Muscle of leg (tissue), 11 donors: ENCODE results near the gene EFNA5. TPM values are rescaled to one million over a fixed set of nuclear protein-coding genes. Genes with fewer than 3 reads are reported as not detected.

Source experiments
- DNase-seq: peaks from one replicate; pipeline ENCODE4 v3.0.0; 2013
- H3K27ac ChIP-seq: one replicate; pipeline ENCODE4 v1.5.1; 2013; ENCODE audit warnings: mild to moderate bottlenecking, low read length, control low read depth
- H3K27me3 ChIP-seq: one replicate; pipeline ENCODE4 v1.6.1; 2013; ENCODE audit warnings: low read length; ENCODE audit not compliant: control insufficient read depth, insufficient read depth
- H3K36me3 ChIP-seq: one replicate; pipeline ENCODE4 v1.6.1; 2013; ENCODE audit warnings: low read length; ENCODE audit not compliant: control insufficient read depth, insufficient read depth
- H3K4me1 ChIP-seq: one replicate; pipeline ENCODE4 v1.6.1; 2013; ENCODE audit warnings: low read length; ENCODE audit not compliant: control insufficient read depth, insufficient read depth
- H3K4me3 ChIP-seq: one replicate; pipeline ENCODE4 v1.5.1; 2013; ENCODE audit warnings: low read length, control low read depth
- H3K9me3 ChIP-seq: replicated peaks from 2 replicates; pipeline ENCODE4 v1.6.1; 2013; ENCODE audit warnings: low read depth, low read length; ENCODE audit not compliant: control insufficient read depth
- WGBS: methylation state at CpG from one replicate; pipeline ENCODE4 v1.1.5; 2013; ENCODE audit warnings: missing lambda C conversion rate; ENCODE audit not compliant: insufficient coverage; 5-methylcytosine and 5-hydroxymethylcytosine counted together
- polyA plus RNA-seq, 8 donors: library from polyadenylated mRNA; unstranded; fragments of 120-200 nt; gene quantifications; one replicate each; pipeline versions ENCODE4 v1.2.1 to v1.2.3, GENCODE V29; 2013; ENCODE audit warnings: inconsistent platforms in 1 of 8, low replicate concordance in 1 of 8; ENCODE audit not compliant: insufficient read length in 8 of 8, insufficient read depth in 1 of 8
- total RNA-seq: library from RNA; stranded (reverse); fragments of 120-200 nt; gene quantifications from one replicate; pipeline ENCODE4 v1.2.4, GENCODE V29; 2013

EFNA5 gene
- total and polyA plus RNA-seq, 9 donors = 2.2 to 11.4 (median 4.0) TPM

GRCh38 chr5:107553117-107553555 is 117.6 kb downstream of the EFNA5 start:
- Histone ChIP-seq H3K9me3 (no peaks in the 10 kb centered on the region), H3K4me3 (no peak overlapping the region), H3K27ac (no peak overlapping the region), H3K4me1 (no peaks in the 10 kb centered on the region), H3K27me3 (no peaks in the 10 kb centered on the region), H3K36me3 (no peaks in the 10 kb centered on the region)
- WGBS = no CpG with 5 or more reads among the region's 7 CpGs
- DNase-seq = no peak

GRCh38 chr5:107551088-107551487 is 119.6 kb downstream of the EFNA5 start:
- Histone ChIP-seq H3K4me3 (no peak overlapping the region), H3K27me3 (no peaks in the 10 kb centered on the region), H3K36me3 (no peaks in the 10 kb centered on the region), H3K4me1 (no peaks in the 10 kb centered on the region), H3K27ac (no peak overlapping the region), H3K9me3 (no peaks in the 10 kb centered on the region)
- DNase-seq = no peak
- WGBS = no CpG with 5 or more reads among the region's 3 CpGs

GRCh38 chr5:107549567-107549966 is 121.2 kb downstream of the EFNA5 start:
- Histone ChIP-seq H3K27me3 (no peaks in the 10 kb centered on the region), H3K36me3 (no peaks in the 10 kb centered on the region), H3K9me3 (no peaks in the 10 kb centered on the region), H3K4me1 (no peaks in the 10 kb centered on the region), H3K27ac (no peak overlapping the region), H3K4me3 (no peak overlapping the region)
- WGBS = 100% methylated on average over 1 of the region's 2 CpGs
- no peak for DNase-seq

GRCh38 chr5:107548477-107548876 is 122.3 kb downstream of the EFNA5 start:
- no peaks in the 10 kb centered on the region for H3K9me3 ChIP-seq
- no peak for DNase-seq
- no peak overlapping the region for H3K4me3 ChIP-seq
- H3K27ac ChIP-seq = no peak overlapping the region
- no peaks in the 10 kb centered on the region for H3K36me3 ChIP-seq
- no peaks in the 10 kb centered on the region for H3K27me3 ChIP-seq
- WGBS = no CpG with 5 or more reads among the region's 4 CpGs
- no peaks in the 10 kb centered on the region for H3K4me1 ChIP-seq

GRCh38 chr5:107546719-107547118 is 124.0 kb downstream of the EFNA5 start:
- WGBS = no CpG with 5 or more reads among the region's 1 CpG
- Histone ChIP-seq H3K27ac (no peak overlapping the region), H3K9me3 (no peaks in the 10 kb centered on the region), H3K4me1 (peaks cover 8% of the 10 kb centered on the region), H3K4me3 (no peak overlapping the region), H3K36me3 (no peaks in the 10 kb centered on the region), H3K27me3 (no peaks in the 10 kb centered on the region)
- no peak for DNase-seq

- no CpG with 5 or more reads among the region's 4 CpGs for WGBS
- Histone ChIP-seq H3K36me3 (no peaks in the 10 kb centered on the region), H3K4me3 (no peak overlapping the region), H3K9me3 (no peaks in the 10 kb centered on the region), H3K4me1 (peaks cover 8% of the 10 kb centered on the region), H3K27ac (no peak overlapping the region), H3K27me3 (no peaks in the 10 kb centered on the region)
- DNase-seq = no peak
Measured at GRCh38 chr5:107545486-107545885, 125.3 kb downstream of the EFNA5 start.

- DNase-seq = no peak
- Histone ChIP-seq H3K9me3 (no peaks in the 10 kb centered on the region), H3K4me3 (no peak overlapping the region), H3K27me3 (no peaks in the 10 kb centered on the region), H3K36me3 (no peaks in the 10 kb centered on the region), H3K27ac (no peak overlapping the region), H3K4me1 (peaks cover 8% of the 10 kb centered on the region)
- WGBS = 76% methylated on average over 3 of the region's 6 CpGs
Measured at GRCh38 chr5:107544967-107545366, 125.8 kb downstream of the EFNA5 start.

- no peak overlapping the region for H3K4me3 ChIP-seq
- no peak overlapping the region for H3K27ac ChIP-seq
- no peak for DNase-seq
- H3K27me3 ChIP-seq = no peaks in the 10 kb centered on the region
- H3K9me3 ChIP-seq = no peaks in the 10 kb centered on the region
- peaks cover 12% of the 10 kb centered on the region for H3K4me1 ChIP-seq
- WGBS = 96% methylated on average over 3 of the region's 3 CpGs
- no peaks in the 10 kb centered on the region for H3K36me3 ChIP-seq
Measured at GRCh38 chr5:107544476-107544875, 126.3 kb downstream of the EFNA5 start.

GRCh38 chr5:107543868-107544267 is 126.9 kb downstream of the EFNA5 start:
- DNase-seq = no peak
- no peak overlapping the region for H3K4me3 ChIP-seq
- peaks cover 16% of the 10 kb centered on the region for H3K4me1 ChIP-seq
- H3K27ac ChIP-seq = no peak overlapping the region
- H3K36me3 ChIP-seq = no peaks in the 10 kb centered on the region
- WGBS = no CpG with 5 or more reads among the region's 6 CpGs
- H3K9me3 ChIP-seq = no peaks in the 10 kb centered on the region
- no peaks in the 10 kb centered on the region for H3K27me3 ChIP-seq

- Histone ChIP-seq H3K4me1 (peaks cover 18% of the 10 kb centered on the region), H3K36me3 (no peaks in the 10 kb centered on the region), H3K4me3 (no peak overlapping the region), H3K27ac (no peak overlapping the region), H3K9me3 (no peaks in the 10 kb centered on the region), H3K27me3 (no peaks in the 10 kb centered on the region)
- peak; percentile 58 for DNase-seq
- WGBS = no CpG with 5 or more reads among the region's 7 CpGs
Measured at GRCh38 chr5:107542831-107543231, 127.9 kb downstream of the EFNA5 start.

GRCh38 chr5:107542428-107542827 is 128.3 kb downstream of the EFNA5 start:
- H3K27ac ChIP-seq = no peak overlapping the region
- H3K9me3 ChIP-seq = no peaks in the 10 kb centered on the region
- H3K27me3 ChIP-seq = no peaks in the 10 kb centered on the region
- H3K4me3 ChIP-seq = no peak overlapping the region
- DNase-seq = peak; percentile 32
- H3K4me1 ChIP-seq = peaks cover 18% of the 10 kb centered on the region
- H3K36me3 ChIP-seq = no peaks in the 10 kb centered on the region
- WGBS = no CpG with 5 or more reads among the region's 4 CpGs
